Keratinocyte (primary cell): ENCODE results near the gene STOM. TPM values are rescaled to one million over a fixed set of nuclear protein-coding genes. Genes with fewer than 3 reads are reported as not detected.

Experiments used
- DNase-seq: peaks from one replicate; pipeline ENCODE4 v3.0.0-alpha.2; 2011; ENCODE audit warnings: low read depth, missing footprints, low spot score
- FAIRE-seq: peaks from 2 replicates; lab custom pipeline; 2011; peaks lifted over from hg19 to GRCh38; lab: Jason Lieb, UNC
- H2AFZ ChIP-seq: 2 replicates; pipeline ENCODE4 v1.6.0; 2012; ENCODE audit warnings: low read length, control low read depth, inconsistent platforms; ENCODE audit not compliant: control insufficient read depth
- H3K27ac ChIP-seq: 2 replicates; pipeline ENCODE4 v1.5.1; 2011; ENCODE audit warnings: low read length; ENCODE audit not compliant: control insufficient read depth, insufficient read depth
- H3K27me3 ChIP-seq: 3 replicates; pipeline ENCODE4 v1.6.0; 2011; ENCODE audit warnings: low read length; ENCODE audit not compliant: control insufficient read depth, insufficient read depth; ENCODE audit errors: extremely low read depth
- H3K36me3 ChIP-seq, 2 experiments: 2 replicates in 1 of 2; 3 replicates in 1 of 2; pipeline ENCODE4 v1.5.1; 2011; ENCODE audit warnings: low read length in 2 of 2, mild to moderate bottlenecking in 1 of 2; ENCODE audit not compliant: control insufficient read depth in 2 of 2, insufficient read depth in 2 of 2; ENCODE audit errors: extremely low read depth in 1 of 2
- H3K4me1 ChIP-seq: 3 replicates; pipeline ENCODE4 v1.5.1; 2011; ENCODE audit warnings: low read length; ENCODE audit not compliant: control insufficient read depth, insufficient read depth; ENCODE audit errors: extremely low read depth
- H3K4me2 ChIP-seq: 3 replicates; pipeline ENCODE4 v1.6.0; 2011; ENCODE audit warnings: low read depth, low read length; ENCODE audit not compliant: control insufficient read depth, insufficient read depth; ENCODE audit errors: extremely low read depth
- H3K4me3 ChIP-seq, 3 experiments: fragments of 200-600 bp in 1 of 3; sonication (generic) in 1 of 3; 2 replicates in 2 of 3; 3 replicates in 1 of 3; pipeline ENCODE4 v1.5.1; 2011 to 2016; ENCODE audit warnings: low read length in 3 of 3, mild to moderate bottlenecking in 3 of 3, control low read depth in 2 of 3, inconsistent platforms in 1 of 3, low read depth in 1 of 3, mixed read lengths in 1 of 3, mixed run types in 1 of 3, moderate library complexity in 1 of 3; ENCODE audit not compliant: control insufficient read depth in 2 of 3, insufficient read depth in 2 of 3; ENCODE audit errors: extremely low read depth in 1 of 3
- H3K79me2 ChIP-seq: 2 replicates; pipeline ENCODE4 v1.6.0; 2012; ENCODE audit warnings: low read length; ENCODE audit not compliant: control insufficient read depth, insufficient read depth
- H3K9ac ChIP-seq: 3 replicates; pipeline ENCODE4 v1.6.0; 2011; ENCODE audit warnings: low read length; ENCODE audit not compliant: control insufficient read depth, insufficient read depth; ENCODE audit errors: extremely low read depth
- H3K9me1 ChIP-seq: 3 replicates; pipeline ENCODE4 v1.6.0; 2011; ENCODE audit warnings: low read length; ENCODE audit not compliant: control insufficient read depth, insufficient read depth; ENCODE audit errors: extremely low read depth
- H3K9me3 ChIP-seq: 2 replicates; pipeline ENCODE4 v1.5.1; 2012; ENCODE audit warnings: low read depth, low read length; ENCODE audit not compliant: control insufficient read depth
- H4K20me1 ChIP-seq: 3 replicates; pipeline ENCODE4 v1.6.0; 2011; ENCODE audit warnings: low read length; ENCODE audit not compliant: control insufficient read depth, insufficient read depth; ENCODE audit errors: extremely low read depth
- CTCF ChIP-seq, 3 experiments: IDR thresholded peaks in 1 of 3; conservative IDR thresholded peaks in 1 of 3; optimal IDR thresholded peaks in 1 of 3; 2 replicates in 2 of 3; 3 replicates in 1 of 3; pipeline versions ENCODE3 to v1.5.1; 2011; ENCODE audit warnings: low read length in 3 of 3, mild to moderate bottlenecking in 3 of 3, moderate library complexity in 2 of 3, control low read depth in 1 of 3, inconsistent platforms in 1 of 3; ENCODE audit not compliant: insufficient read depth in 2 of 3; ENCODE audit errors: extremely low read depth in 1 of 3
- EZH2 ChIP-seq: IDR thresholded peaks from one replicate; pipeline ENCODE4 v1.6.1; 2012; ENCODE audit warnings: inconsistent platforms, mild to moderate bottlenecking, low read length, moderate library complexity
- dilution Hi-C: fragments of 300-500 bp; cut with MboI; formaldehyde crosslinking; loops from one replicate; pipeline ENCODE4 v1.7.0; 2020; ENCODE audit warnings: low sequenced_read_pairs; ENCODE audit not compliant: extremely low pct_ligation_motif_present
- polyA plus RNA-seq, 5 experiments: library from polyadenylated mRNA; depleted of rRNA in 3 of 5; stranded (reverse) in 3 of 5; stranded (forward) in 1 of 5; unstranded in 1 of 5; fragments of >200 nt; gene quantifications; 1 replicate in 1 of 5; 2 replicates in 3 of 5; 3 replicates in 1 of 5; pipeline versions ENCODE4 v1.2.1 to v1.2.3, GENCODE V29; 2011 to 2012; ENCODE audit warnings: missing spikeins in 2 of 5, low read depth in 1 of 5, low replicate concordance in 1 of 5

The STOM gene
- polyA plus RNA-seq, 1 donor (not counting 4 experiments of a cell fraction or from before 2014, with no cell fraction given), result 121 TPM

- TF ChIP-seq CTCF (optimal IDR thresholded peaks at IDR 0.05 in 1 of 3, IDR thresholded peaks at IDR 0.05 in 1 of 3, conservative IDR thresholded peaks at IDR 0.05 in 1 of 3; ENCODE audit: extremely low read depth in 1 of 3, insufficient read depth in 2 of 3, low read length in 3 of 3) (no peak), EZH2 (no peak)
- Histone ChIP-seq H3K79me2 (no peaks in the 10 kb centered on the region), H3K36me3 (peaks cover 0 to 17% of the 10 kb centered on the region in 2 experiments), H2AFZ (no peak overlapping the region), H3K4me3 (no peak overlapping the region), H4K20me1 (no peaks in the 10 kb centered on the region), H3K27me3 (no peaks in the 10 kb centered on the region), H3K9me1 (no peaks in the 10 kb centered on the region), H3K9me3 (no peaks in the 10 kb centered on the region), H3K4me1 (peaks cover 7% of the 10 kb centered on the region), H3K27ac (no peak overlapping the region), H3K4me2 (no peak overlapping the region), H3K9ac (no peak overlapping the region)
- DNase-seq (no peak), FAIRE-seq (no peak)
- dilution Hi-C loops, result no loop called here
Measured at GRCh38 chr9:121297389-121297788, 72.7 kb downstream of the STOM start.

- no peak overlapping the region for H3K4me3 ChIP-seq
- H2AFZ ChIP-seq, result no peak overlapping the region
- FAIRE-seq, result no peak
- H3K9me3 ChIP-seq, result no peaks in the 10 kb centered on the region
- DNase-seq, result no peak
- peaks cover 7% of the 10 kb centered on the region for H3K4me1 ChIP-seq
- no peaks in the 10 kb centered on the region for H3K9me1 ChIP-seq
- H4K20me1 ChIP-seq, result no peaks in the 10 kb centered on the region
- H3K79me2 ChIP-seq, result no peaks in the 10 kb centered on the region
- no peaks in the 10 kb centered on the region for H3K27me3 ChIP-seq
- peaks cover 0 to 14% of the 10 kb centered on the region in 2 experiments for H3K36me3 ChIP-seq
- H3K27ac ChIP-seq, result no peak overlapping the region
- no peak overlapping the region for H3K9ac ChIP-seq
- dilution Hi-C loops, result no loop called here
- H3K4me2 ChIP-seq, result no peak overlapping the region
- TF ChIP-seq EZH2, result no peak
- TF ChIP-seq CTCF (optimal IDR thresholded peaks at IDR 0.05 in 1 of 3, IDR thresholded peaks at IDR 0.05 in 1 of 3, conservative IDR thresholded peaks at IDR 0.05 in 1 of 3; ENCODE audit: extremely low read depth in 1 of 3, insufficient read depth in 2 of 3, low read length in 3 of 3), result no peak
Measured at GRCh38 chr9:121296213-121297127, 73.6 kb downstream of the STOM start.
